Smooth muscle cell (in vitro differentiated cells): ENCODE measurements around the gene KRTAP4-1. TPM values are rescaled to one million over a fixed set of nuclear protein-coding genes. Genes with fewer than 3 reads are reported as not detected.
"Not testable (repeated sequence)": the region's sequence is repeated elsewhere in the genome, so short reads cannot be mapped to it uniquely, and the experiment has no call there.

Source experiments
- DNase-seq: peaks from one replicate; lab custom pipeline; 2025; ENCODE audit not compliant: unreplicated experiment; lab: John Stamatoyannopoulos, UW
- H2AFZ ChIP-seq: fragments of 200-600 bp; sonication (generic); 2 replicates; pipeline ENCODE4 v1.6.0; 2016; ENCODE audit warnings: antibody characterized with exemption, low read depth, mild to moderate bottlenecking
- H3F3A ChIP-seq: fragments of 200-600 bp; sonication (generic); 2 replicates; pipeline ENCODE4 v1.6.0; 2017; ENCODE audit warnings: antibody characterized with exemption, low read depth
- H3K27ac ChIP-seq: fragments of 200-600 bp; sonication (generic); 2 replicates; pipeline ENCODE4 v1.5.1; 2016; ENCODE audit warnings: low read depth, mild to moderate bottlenecking
- H3K27me3 ChIP-seq: fragments of 200-600 bp; sonication (generic); 2 replicates; pipeline ENCODE4 v1.6.1; 2016; ENCODE audit warnings: low read depth, mild to moderate bottlenecking
- H3K36me3 ChIP-seq: fragments of 200-600 bp; sonication (generic); 2 replicates; pipeline ENCODE4 v1.5.1; 2016; ENCODE audit warnings: low read depth
- H3K4me1 ChIP-seq: fragments of 200-600 bp; sonication (generic); 2 replicates; pipeline ENCODE4 v1.5.1; 2016; ENCODE audit warnings: low read depth
- H3K4me2 ChIP-seq: fragments of 200-600 bp; sonication (generic); 2 replicates; pipeline ENCODE4 v1.6.0; 2016; ENCODE audit warnings: mild to moderate bottlenecking
- H3K4me3 ChIP-seq: fragments of 200-600 bp; sonication (generic); 2 replicates; pipeline ENCODE4 v1.5.1; 2016; ENCODE audit warnings: mild to moderate bottlenecking
- H3K79me2 ChIP-seq: fragments of 200-600 bp; sonication (generic); 2 replicates; pipeline ENCODE4 v1.6.0; 2016; ENCODE audit warnings: low read depth, mild to moderate bottlenecking
- H3K9ac ChIP-seq: fragments of 200-600 bp; sonication (generic); 2 replicates; pipeline ENCODE4 v1.6.0; 2016; ENCODE audit warnings: low read depth
- H3K9me3 ChIP-seq: fragments of 200-600 bp; sonication (generic); replicated peaks from 2 replicates; pipeline ENCODE4 v1.5.1; 2016; ENCODE audit warnings: low read depth
- H4K20me1 ChIP-seq: fragments of 200-600 bp; sonication (generic); 2 replicates; pipeline ENCODE4 v1.6.0; 2016; ENCODE audit warnings: low read depth
- WGBS: methylation state at CpG from one replicate; pipeline ENCODE4 v1.1.7; 2016; ENCODE audit warnings: low lambda C conversion rate; 5-methylcytosine and 5-hydroxymethylcytosine counted together
- polyA plus RNA-seq: library from polyadenylated mRNA; unstranded; fragments of >200 nt; fragmentation: Nextera tagmentation; extraction: Ambion mirVana; gene quantifications from 2 replicates; pipeline ENCODE4 v1.2.1, GENCODE V29; 2016
- total RNA-seq: library from RNA; depleted of rRNA; stranded (reverse); fragments of >200 nt; gene quantifications from 2 replicates; pipeline ENCODE4 v1.2.3, GENCODE V29; 2014
- TF ChIP-seq, protein P1 (sequence below): fragments of 200-600 bp; sonication (generic); IDR thresholded peaks from 2 replicates; pipeline ENCODE4 v1.5.1; 2017; ENCODE audit warnings: borderline replicate concordance, mild to moderate bottlenecking, antibody characterized with exemption; ENCODE audit not compliant: insufficient read depth, poor library complexity, severe bottlenecking

Gene KRTAP4-1
- not detected in 2 replicates for total RNA-seq
- polyA plus RNA-seq, result not detected in 2 replicates

DNA sequence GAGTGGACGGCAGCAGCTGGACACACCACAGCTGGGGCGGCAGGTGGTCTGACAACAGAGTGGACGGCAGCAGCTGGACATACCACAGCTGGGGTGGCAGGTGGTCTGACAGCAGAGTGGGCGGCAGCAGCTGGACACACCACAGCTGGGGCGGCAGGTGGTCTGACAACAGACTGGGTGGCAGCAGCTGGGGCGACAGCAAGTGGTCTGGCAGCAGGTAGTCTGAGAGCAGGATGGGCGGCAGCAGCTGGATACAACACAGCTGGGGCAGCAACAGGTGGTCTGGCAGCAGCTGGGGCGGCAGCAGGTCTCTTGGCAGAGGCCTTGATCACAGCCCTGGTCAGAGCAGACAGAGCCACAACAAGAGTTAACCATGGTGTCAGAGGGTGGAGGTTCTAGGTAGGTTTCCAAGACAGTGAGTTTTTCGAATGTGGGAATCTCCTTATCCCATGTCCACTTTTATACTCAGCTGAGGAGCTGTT lies at the start of gene KRTAP4-1:
Gene KRTAP4-1 (minus strand): TSS at position 432 of the 482 bp plus-strand sequence. CDS start 57 bp downstream, at position 375.
- Histone ChIP-seq H3K4me1 (no peaks in the 10 kb centered on the region), H3F3A (no peaks in the 10 kb centered on the region), H3K4me3 (no peak within 1 kb of the TSS), H4K20me1 (no peaks in the 10 kb centered on the region), H3K27me3 (peaks cover 9% of the 10 kb centered on the region), H3K9me3 (no peaks in the 10 kb centered on the region), H2AFZ (no peak within 1 kb of the TSS), H3K4me2 (no peak within 1 kb of the TSS), H3K36me3 (no peaks in the 10 kb centered on the region), H3K27ac (no peak within 1 kb of the TSS), H3K79me2 (no peaks in the 10 kb centered on the region), H3K9ac (no peak within 1 kb of the TSS)
- no peak for DNase-seq
- TF ChIP-seq, protein P1, sequence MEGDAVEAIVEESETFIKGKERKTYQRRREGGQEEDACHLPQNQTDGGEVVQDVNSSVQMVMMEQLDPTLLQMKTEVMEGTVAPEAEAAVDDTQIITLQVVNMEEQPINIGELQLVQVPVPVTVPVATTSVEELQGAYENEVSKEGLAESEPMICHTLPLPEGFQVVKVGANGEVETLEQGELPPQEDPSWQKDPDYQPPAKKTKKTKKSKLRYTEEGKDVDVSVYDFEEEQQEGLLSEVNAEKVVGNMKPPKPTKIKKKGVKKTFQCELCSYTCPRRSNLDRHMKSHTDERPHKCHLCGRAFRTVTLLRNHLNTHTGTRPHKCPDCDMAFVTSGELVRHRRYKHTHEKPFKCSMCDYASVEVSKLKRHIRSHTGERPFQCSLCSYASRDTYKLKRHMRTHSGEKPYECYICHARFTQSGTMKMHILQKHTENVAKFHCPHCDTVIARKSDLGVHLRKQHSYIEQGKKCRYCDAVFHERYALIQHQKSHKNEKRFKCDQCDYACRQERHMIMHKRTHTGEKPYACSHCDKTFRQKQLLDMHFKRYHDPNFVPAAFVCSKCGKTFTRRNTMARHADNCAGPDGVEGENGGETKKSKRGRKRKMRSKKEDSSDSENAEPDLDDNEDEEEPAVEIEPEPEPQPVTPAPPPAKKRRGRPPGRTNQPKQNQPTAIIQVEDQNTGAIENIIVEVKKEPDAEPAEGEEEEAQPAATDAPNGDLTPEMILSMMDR, result no peak
- 80% methylated on average over 9 of the region's 9 CpGs for WGBS

DNA sequence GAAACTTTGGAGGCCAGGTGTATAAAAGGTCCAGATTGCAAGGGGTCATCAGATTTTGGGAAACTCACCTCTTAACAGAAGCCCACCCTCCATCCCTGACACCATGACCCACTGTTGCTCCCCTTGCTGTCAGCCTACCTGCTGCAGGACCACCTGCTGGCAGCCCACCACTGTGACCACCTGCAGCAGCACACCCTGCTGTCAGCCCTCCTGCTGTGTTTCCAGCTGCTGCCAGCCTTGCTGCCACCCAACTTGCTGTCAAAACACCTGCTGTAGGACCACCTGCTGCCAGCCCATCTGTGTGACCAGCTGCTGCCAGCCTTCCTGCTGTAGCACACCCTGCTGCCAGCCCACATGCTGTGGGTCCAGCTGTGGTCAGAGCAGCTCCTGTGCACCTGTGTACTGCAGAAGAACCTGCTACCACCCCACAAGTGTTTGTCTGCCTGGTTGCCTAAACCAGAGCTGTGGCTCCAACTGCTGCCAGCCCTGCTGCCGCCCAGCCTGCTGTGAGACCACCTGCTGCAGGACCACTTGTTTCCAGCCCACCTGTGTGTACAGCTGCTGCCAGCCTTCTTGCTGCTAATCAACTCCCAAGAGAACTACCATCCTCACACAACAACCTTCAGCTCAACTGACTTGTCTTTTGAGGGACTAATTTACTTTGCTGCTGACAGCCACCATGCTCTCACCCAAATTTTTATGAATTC lies 47.8 kb upstream of the KRTAP4-1 start, which contains the start of gene KRTAP9-3:
Gene KRTAP9-3 (plus strand): TSS at position 51 of the 707 bp plus-strand sequence. CDS start 53 bp downstream, at position 104.
- not testable (repeated sequence) for H4K20me1 ChIP-seq, H3K27ac ChIP-seq, DNase-seq, H2AFZ ChIP-seq, H3K4me3 ChIP-seq, H3F3A ChIP-seq, H3K9me3 ChIP-seq, H3K36me3 ChIP-seq, H3K4me1 ChIP-seq, H3K79me2 ChIP-seq, H3K9ac ChIP-seq, H3K4me2 ChIP-seq
- WGBS, result 75% methylated on average over 1 of the region's 1 CpG
- H3K27me3 ChIP-seq, result peaks cover 33% of the 10 kb centered on the region

DNA sequence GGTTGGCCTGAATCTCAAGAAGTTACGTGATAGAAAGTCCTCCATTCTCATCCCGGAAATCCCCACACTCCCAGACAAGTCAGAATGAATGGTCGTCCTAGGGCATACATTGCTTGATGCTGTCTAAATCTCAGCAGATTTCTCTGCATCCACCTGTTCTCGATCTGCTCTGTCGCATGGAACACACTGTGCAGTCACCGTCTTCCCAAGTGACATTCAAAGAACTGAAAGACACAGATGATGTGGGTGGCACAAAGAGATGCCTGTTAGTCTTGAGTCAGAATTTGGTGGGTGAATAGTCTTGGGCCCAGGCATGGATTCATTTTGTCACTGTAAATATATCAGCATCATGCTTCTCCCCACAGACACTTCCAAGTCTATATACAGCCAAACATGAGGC lies 47.0 kb upstream of the KRTAP4-1 start:
- H3K27ac ChIP-seq, result no peak overlapping the region
- no peaks in the 10 kb centered on the region for H3F3A ChIP-seq
- no peaks in the 10 kb centered on the region for H3K4me1 ChIP-seq
- no peak for DNase-seq
- H3K79me2 ChIP-seq, result no peaks in the 10 kb centered on the region
- H3K27me3 ChIP-seq, result peaks cover 33% of the 10 kb centered on the region
- TF ChIP-seq, protein P1, result no peak
- H2AFZ ChIP-seq, result no peak overlapping the region
- H3K4me2 ChIP-seq, result no peak overlapping the region
- no peak overlapping the region for H3K9ac ChIP-seq
- H3K9me3 ChIP-seq, result no peaks in the 10 kb centered on the region
- WGBS, result 82% methylated on average over 6 of the region's 6 CpGs
- no peak overlapping the region for H3K4me3 ChIP-seq
- H3K36me3 ChIP-seq, result no peaks in the 10 kb centered on the region
- H4K20me1 ChIP-seq, result no peaks in the 10 kb centered on the region

DNA sequence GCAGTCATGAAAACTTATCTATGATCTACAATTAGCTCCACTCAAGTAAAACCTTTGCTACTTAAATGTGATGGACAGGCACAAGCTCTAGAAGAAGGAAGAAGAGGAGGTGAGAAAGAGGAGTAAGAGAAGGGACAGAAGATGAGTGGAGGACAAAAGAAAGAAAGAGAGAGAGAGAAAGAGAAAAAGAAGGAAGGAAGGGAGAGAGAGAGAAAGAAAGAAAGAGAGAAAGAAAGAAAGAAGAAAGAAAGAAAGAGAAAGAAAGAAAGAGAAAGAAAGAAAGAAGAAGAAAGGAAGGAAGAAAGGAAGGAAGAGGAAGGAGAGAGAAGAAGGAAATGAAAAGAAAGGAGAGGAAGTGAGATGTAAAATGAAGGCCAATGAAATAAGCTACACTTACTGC lies 45.4 kb upstream of the KRTAP4-1 start:
- no peak overlapping the region for H3K4me3 ChIP-seq
- H3K36me3 ChIP-seq, result no peaks in the 10 kb centered on the region
- H4K20me1 ChIP-seq, result no peaks in the 10 kb centered on the region
- H3K4me1 ChIP-seq, result no peaks in the 10 kb centered on the region
- H3K79me2 ChIP-seq, result no peaks in the 10 kb centered on the region
- no peak overlapping the region for H3K9ac ChIP-seq
- TF ChIP-seq, protein P1, result no peak
- no peaks in the 10 kb centered on the region for H3F3A ChIP-seq
- peaks cover 34% of the 10 kb centered on the region for H3K27me3 ChIP-seq
- no peak overlapping the region for H3K27ac ChIP-seq
- no peak overlapping the region for H3K4me2 ChIP-seq
- no peak for DNase-seq
- no peaks in the 10 kb centered on the region for H3K9me3 ChIP-seq
- H2AFZ ChIP-seq, result no peak overlapping the region

DNA sequence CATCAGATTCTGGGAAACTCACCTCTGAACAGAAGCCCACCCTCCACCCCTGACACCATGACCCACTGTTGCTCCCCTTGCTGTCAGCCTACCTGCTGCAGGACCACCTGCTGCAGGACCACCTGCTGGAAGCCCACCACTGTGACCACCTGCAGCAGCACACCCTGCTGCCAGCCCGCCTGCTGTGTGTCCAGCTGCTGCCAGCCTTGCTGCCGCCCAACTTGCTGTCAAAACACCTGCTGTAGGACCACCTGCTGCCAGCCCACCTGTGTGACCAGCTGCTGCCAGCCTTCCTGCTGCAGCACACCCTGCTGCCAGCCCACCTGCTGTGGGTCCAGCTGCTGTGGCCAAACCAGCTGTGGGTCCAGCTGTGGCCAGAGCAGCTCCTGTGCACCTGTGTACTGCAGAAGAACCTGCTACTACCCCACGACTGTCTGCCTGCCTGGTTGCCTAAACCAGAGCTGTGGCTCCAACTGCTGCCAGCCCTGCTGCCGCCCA lies 41.9 kb upstream of the KRTAP4-1 start, which contains the start of gene KRTAP9-2:
Gene KRTAP9-2 (plus strand): TSS at position 51 of the 498 bp plus-strand sequence. CDS start 7 bp downstream, at position 58.
- H3K79me2 ChIP-seq, H3K4me1 ChIP-seq, H3F3A ChIP-seq, H2AFZ ChIP-seq, H3K36me3 ChIP-seq, DNase-seq, H3K9me3 ChIP-seq, H3K9ac ChIP-seq, H3K4me3 ChIP-seq, H3K4me2 ChIP-seq, H4K20me1 ChIP-seq, H3K27ac ChIP-seq: not testable (repeated sequence)
- 65% methylated on average over 3 of the region's 4 CpGs for WGBS
- H3K27me3 ChIP-seq, result peaks cover 19% of the 10 kb centered on the region
